ENCODE results near the gene COBL. TPM values are rescaled to one million over a fixed set of nuclear protein-coding genes. Genes with fewer than 3 reads are reported as not detected.

The COBL gene
- total RNA-seq, 2 donors from 2014 or later = 1.4 to 1.6 TPM

DNA sequence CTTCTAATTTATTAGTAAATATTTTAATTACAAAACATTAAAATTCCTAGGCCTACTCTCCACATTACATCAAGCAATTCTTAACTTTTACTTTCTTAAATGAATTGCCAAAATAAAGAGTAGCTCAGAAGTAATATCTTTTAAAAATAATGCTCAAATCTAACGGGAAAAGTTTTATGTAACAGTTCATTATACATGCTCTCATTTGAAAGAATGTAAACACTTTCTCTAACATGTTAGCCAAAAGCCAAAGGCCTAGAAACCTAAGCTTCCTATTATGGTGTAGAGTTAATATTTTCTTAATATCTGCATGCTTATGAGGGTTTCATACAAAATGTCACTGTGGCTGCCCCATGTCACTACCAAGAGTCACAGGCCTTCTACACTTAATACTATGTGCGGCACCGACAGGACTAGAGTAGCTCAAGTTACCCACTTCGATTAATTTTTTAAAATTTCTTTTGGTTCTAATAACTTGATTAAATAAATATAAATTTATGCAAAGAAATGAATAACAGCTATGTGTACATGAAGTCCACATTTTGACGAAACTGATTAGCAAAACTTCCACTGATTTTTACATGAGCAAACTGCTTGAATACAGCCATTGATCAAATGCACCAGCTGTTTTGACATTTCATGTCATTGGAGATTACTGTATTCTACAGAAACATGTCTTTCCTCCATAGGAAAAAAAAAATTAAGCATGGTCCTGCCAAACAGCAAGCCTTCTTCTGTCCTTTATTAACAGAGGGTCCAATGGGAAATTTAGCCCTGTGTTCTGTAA, 3.5 kb downstream of the COBL start:
- no peaks in the 10 kb centered on the region for H3K27me3 ChIP-seq (replicated peaks; ENCODE audit: insufficient read depth)
- no peak overlapping the region for H3K27ac ChIP-seq
- H3K4me1 ChIP-seq (ENCODE audit: control insufficient read depth in 1 of 2, low read depth in 2 of 2) = peaks cover 0 to 4% of the 10 kb centered on the region in 2 donors
- no peaks in the 10 kb centered on the region for H3K36me3 ChIP-seq
- no peak overlapping the region for H3K4me3 ChIP-seq
- no peak for ATAC-seq (ENCODE audit: insufficient number of reproducible peaks, low FRiP score, low read depth)
- no peak for DNase-seq (ENCODE audit: low spot score)
- H3K9me3 ChIP-seq = no peaks in the 10 kb centered on the region
- TF ChIP-seq, protein P1, sequence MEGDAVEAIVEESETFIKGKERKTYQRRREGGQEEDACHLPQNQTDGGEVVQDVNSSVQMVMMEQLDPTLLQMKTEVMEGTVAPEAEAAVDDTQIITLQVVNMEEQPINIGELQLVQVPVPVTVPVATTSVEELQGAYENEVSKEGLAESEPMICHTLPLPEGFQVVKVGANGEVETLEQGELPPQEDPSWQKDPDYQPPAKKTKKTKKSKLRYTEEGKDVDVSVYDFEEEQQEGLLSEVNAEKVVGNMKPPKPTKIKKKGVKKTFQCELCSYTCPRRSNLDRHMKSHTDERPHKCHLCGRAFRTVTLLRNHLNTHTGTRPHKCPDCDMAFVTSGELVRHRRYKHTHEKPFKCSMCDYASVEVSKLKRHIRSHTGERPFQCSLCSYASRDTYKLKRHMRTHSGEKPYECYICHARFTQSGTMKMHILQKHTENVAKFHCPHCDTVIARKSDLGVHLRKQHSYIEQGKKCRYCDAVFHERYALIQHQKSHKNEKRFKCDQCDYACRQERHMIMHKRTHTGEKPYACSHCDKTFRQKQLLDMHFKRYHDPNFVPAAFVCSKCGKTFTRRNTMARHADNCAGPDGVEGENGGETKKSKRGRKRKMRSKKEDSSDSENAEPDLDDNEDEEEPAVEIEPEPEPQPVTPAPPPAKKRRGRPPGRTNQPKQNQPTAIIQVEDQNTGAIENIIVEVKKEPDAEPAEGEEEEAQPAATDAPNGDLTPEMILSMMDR (IDR thresholded peaks at IDR 0.05) = no peak

DNA sequence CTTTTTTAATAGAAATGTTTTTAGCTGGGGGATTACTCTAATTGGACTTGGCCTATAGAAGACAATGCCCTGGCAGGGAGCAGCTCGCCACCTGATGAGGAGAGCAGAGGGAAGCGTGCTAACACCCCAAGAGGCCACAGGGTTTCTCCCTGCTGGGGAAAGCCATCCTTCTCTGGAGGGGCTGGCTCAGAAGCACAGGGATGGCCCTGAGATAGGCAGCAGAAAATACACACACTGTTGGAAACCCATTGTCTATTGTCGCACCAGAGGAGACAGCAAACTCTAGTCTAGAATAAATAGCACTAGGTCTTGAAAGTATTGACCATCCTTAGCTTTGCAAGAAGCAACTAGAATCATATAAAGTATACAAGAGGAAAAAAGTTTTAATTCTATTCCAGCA, 5.4 kb downstream of the COBL start:
- no peak overlapping the region for H3K4me3 ChIP-seq
- H3K36me3 ChIP-seq = no peaks in the 10 kb centered on the region
- ATAC-seq (ENCODE audit: insufficient number of reproducible peaks, low FRiP score, low read depth) = no peak
- no peaks in the 10 kb centered on the region for H3K4me1 ChIP-seq (ENCODE audit: control insufficient read depth in 1 of 2, low read depth in 2 of 2)
- H3K27ac ChIP-seq = no peak overlapping the region
- no peaks in the 10 kb centered on the region for H3K27me3 ChIP-seq (replicated peaks; ENCODE audit: insufficient read depth)
- TF ChIP-seq, protein P1 (IDR thresholded peaks at IDR 0.05) = no peak
- H3K9me3 ChIP-seq = no peaks in the 10 kb centered on the region
- no peak for DNase-seq (ENCODE audit: low spot score)

DNA sequence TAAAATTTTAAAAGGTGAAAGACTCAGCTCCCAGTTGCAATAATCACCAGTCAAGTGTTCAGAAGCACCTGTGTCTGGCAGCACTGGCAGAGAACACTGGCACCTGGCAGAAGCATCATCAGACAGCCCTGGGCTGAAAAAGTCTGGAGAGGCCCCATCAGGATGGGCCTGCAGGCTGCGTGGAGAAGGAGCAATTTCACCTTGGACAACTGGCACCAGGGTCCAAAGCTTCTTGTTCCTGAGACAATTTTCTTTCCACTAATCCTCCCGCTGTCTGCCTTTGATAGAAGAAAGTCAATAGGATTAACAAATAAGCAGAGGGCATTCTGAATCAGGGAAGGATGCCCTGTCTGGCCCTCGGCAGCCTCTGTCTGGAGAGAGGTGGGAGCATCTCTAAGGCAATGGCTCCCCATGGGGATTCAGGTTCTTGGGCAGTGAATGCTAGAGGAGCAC, 6.5 kb downstream of the COBL start:
- TF ChIP-seq, protein P1 (IDR thresholded peaks at IDR 0.05) = no peak
- H3K36me3 ChIP-seq = no peaks in the 10 kb centered on the region
- no peaks in the 10 kb centered on the region for H3K27me3 ChIP-seq (replicated peaks; ENCODE audit: insufficient read depth)
- H3K4me1 ChIP-seq (ENCODE audit: control insufficient read depth in 1 of 2, low read depth in 2 of 2) = no peaks in the 10 kb centered on the region
- DNase-seq (ENCODE audit: low spot score) (no peak), ATAC-seq (ENCODE audit: insufficient number of reproducible peaks, low FRiP score, low read depth) (no peak)
- no peak overlapping the region for H3K27ac ChIP-seq
- no peaks in the 10 kb centered on the region for H3K9me3 ChIP-seq
- H3K4me3 ChIP-seq = no peak overlapping the region

DNA sequence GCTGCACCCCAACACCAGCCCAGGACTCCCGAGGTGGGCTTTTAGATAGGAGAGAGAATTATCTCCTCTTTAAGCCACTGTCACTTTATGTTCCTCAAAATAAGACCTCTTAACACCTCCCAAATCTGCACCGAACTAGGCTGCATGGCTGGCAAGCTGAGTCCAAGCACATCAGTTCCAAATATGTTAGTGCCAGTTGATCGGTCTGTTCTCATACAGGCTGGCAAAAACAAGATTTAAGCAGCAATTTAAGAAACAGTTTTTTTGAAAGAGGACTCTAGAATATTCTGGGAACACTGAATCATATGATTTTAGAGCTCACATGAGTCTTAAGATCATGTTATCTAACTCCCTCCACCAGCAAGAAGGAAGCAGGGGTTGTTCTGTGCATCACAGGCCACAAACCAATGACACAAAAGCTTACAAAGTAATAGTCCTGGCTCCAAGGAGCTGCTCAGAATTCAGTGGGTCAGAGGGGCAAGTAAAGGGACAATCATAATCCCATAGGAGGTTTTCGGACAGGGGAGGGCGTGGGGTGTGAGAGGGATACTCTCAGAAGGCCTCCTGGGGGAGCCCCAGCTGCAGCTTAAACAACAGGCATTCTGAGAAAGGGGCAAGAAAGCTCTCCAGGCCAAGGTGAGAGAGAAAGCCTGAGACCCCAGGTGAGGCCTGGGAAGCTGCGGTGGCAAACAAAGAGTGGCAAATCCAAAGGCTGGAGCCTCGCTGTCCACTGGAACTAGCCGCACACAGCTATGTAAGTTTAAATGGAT, 7.1 kb downstream of the COBL start:
- no peak overlapping the region for H3K4me3 ChIP-seq
- TF ChIP-seq, protein P1 (IDR thresholded peaks at IDR 0.05) = no peak
- no peaks in the 10 kb centered on the region for H3K4me1 ChIP-seq (ENCODE audit: control insufficient read depth in 1 of 2, low read depth in 2 of 2)
- ATAC-seq (ENCODE audit: insufficient number of reproducible peaks, low FRiP score, low read depth) = no peak
- no peaks in the 10 kb centered on the region for H3K9me3 ChIP-seq
- no peaks in the 10 kb centered on the region for H3K36me3 ChIP-seq
- H3K27me3 ChIP-seq (replicated peaks; ENCODE audit: insufficient read depth) = no peaks in the 10 kb centered on the region
- DNase-seq (ENCODE audit: low spot score) = no peak
- H3K27ac ChIP-seq = no peak overlapping the region

DNA sequence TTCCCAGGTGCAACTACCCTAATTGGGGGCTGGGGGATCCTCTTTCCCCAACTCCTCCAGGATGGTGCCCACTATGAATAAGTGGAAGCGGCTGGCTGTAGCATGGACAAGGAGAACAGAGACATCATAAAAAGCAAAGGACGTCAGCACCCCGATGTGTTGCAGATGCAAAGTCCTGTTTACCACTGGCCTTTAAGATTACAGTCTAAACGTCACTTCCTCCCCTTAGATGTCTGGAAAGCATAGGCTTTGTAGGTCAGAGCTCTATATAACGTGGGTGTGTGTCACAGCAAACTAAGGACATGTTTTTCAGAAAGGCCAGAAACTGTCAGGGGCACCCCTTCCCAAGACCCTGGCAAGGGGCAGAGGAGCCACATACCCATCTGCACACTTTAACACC, 7.9 kb downstream of the COBL start:
- Histone ChIP-seq H3K36me3 (no peaks in the 10 kb centered on the region), H3K27me3 (replicated peaks; ENCODE audit: insufficient read depth) (no peaks in the 10 kb centered on the region), H3K4me1 (ENCODE audit: control insufficient read depth in 1 of 2, low read depth in 2 of 2) (no peaks in the 10 kb centered on the region), H3K27ac (no peak overlapping the region), H3K4me3 (no peak overlapping the region), H3K9me3 (no peaks in the 10 kb centered on the region)
- ATAC-seq (ENCODE audit: insufficient number of reproducible peaks, low FRiP score, low read depth) = no peak
- no peak for DNase-seq (ENCODE audit: low spot score)
- TF ChIP-seq, protein P1 (IDR thresholded peaks at IDR 0.05) = no peak

Data from thoracic aorta (tissue), 2 donors.